ENCODE results near the gene GP9.

Gene GP9

GRCh38 chr3:129107793-129108192 lies 47.2 kb downstream of the GP9 start:
- DNase-seq = no peak

GRCh38 chr3:129111076-129111780 lies 50.6 kb downstream of the GP9 start:
- DNase-seq = peak in 2 of 58 donors; percentile 6 to 26
